RWPE1 (cell line): Measurements from ENCODE around the gene MYH7.
"Not testable (repeated sequence)": the region's sequence is repeated elsewhere in the genome, so short reads cannot be mapped to it uniquely, and the experiment has no call there.

Experiments used
- CTCF ChIA-PET: fragments of 350-600 bp; sonication (Branson Sonifier 250); formaldehyde crosslinking; extraction: SDS; loops from one replicate; lab custom pipeline; 2021; lab: Yijun Ruan, JAX
- POLR2A ChIA-PET: fragments of 400-600 bp; formaldehyde crosslinking; extraction: SDS; loops from one replicate; lab custom pipeline; 2020; ENCODE audit warnings: antibody characterized with exemption; ENCODE audit not compliant: low non-redundant PET; lab: Yijun Ruan, JAX
- DNase-seq: peaks from one replicate; pipeline ENCODE4 v3.0.0; 2012; ENCODE audit warnings: low spot score
- H3K27ac ChIP-seq: fragments of 450-650 bp; 2 replicates; pipeline ENCODE4 v1.5.1; 2017
- TF ChIP-seq, protein P1 (sequence below): fragments of 450-650 bp; conservative IDR thresholded peaks from 2 replicates; pipeline ENCODE4 v1.5.1; 2017; ENCODE audit warnings: low read depth, mild to moderate bottlenecking

Gene MYH7

DNA sequence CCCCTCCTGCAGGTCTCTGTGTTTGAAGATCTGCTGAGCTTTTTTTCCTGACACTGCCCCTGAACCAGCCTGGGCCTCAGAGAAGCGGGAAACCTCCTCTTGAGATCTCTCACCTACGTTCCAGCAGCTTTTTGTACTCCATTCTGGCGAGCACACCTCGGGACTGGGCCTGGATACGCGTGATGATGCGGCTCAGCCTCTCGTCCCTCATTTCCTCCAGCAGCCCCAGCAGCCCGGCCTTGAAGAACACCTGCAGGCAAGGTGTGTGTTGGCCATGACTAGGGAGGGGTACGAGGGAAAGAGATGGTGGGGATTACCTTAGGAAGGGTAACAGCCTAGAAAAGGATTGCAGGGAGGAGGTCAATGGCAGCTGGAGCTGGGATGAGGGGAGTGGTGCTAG is 10.3 kb downstream of the MYH7 start:
- DNase-seq = no peak
- CTCF ChIA-PET = no interaction called here
- POLR2A ChIA-PET = no interaction called here
- no peak overlapping the region for H3K27ac ChIP-seq
- TF ChIP-seq, protein P1, sequence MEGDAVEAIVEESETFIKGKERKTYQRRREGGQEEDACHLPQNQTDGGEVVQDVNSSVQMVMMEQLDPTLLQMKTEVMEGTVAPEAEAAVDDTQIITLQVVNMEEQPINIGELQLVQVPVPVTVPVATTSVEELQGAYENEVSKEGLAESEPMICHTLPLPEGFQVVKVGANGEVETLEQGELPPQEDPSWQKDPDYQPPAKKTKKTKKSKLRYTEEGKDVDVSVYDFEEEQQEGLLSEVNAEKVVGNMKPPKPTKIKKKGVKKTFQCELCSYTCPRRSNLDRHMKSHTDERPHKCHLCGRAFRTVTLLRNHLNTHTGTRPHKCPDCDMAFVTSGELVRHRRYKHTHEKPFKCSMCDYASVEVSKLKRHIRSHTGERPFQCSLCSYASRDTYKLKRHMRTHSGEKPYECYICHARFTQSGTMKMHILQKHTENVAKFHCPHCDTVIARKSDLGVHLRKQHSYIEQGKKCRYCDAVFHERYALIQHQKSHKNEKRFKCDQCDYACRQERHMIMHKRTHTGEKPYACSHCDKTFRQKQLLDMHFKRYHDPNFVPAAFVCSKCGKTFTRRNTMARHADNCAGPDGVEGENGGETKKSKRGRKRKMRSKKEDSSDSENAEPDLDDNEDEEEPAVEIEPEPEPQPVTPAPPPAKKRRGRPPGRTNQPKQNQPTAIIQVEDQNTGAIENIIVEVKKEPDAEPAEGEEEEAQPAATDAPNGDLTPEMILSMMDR = no peak

- POLR2A ChIA-PET = no interaction called here
- DNase-seq = no peak
- CTCF ChIA-PET = no interaction called here
- H3K27ac ChIP-seq = no peak overlapping the region
- TF ChIP-seq, protein P1 = no peak
These were observed 11.8 kb downstream of the MYH7 start for GRCh38 chr14:23423657-23424056.

DNA sequence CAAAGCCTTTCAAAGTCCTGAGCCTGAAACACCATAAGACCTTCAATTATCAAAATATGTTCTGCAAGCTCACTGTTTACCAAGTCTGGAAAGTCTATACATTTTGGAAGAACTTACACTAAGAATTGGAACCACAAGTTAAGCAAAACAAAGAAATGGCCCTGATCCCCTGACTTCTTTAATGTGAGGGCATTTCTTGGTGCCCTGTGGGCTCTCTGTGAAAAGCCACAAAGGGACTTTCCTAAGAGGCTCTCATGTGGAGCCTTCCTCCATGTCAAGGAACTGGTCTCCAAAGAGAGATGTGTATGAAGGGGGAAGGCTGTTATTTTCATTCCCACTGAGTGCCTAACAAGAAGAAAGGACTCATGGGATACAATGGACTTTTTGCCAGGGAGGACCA is 13.9 kb downstream of the MYH7 start:
- TF ChIP-seq, protein P1 = no peak
- POLR2A ChIA-PET = no interaction called here
- CTCF ChIA-PET = interaction anchor here (0.7 kb wide), 1 partner anchor 120 kb away, joined by 3 read pairs; no protein-coding TSS in a partner anchor
- DNase-seq = no peak
- H3K27ac ChIP-seq = no peak overlapping the region

- POLR2A ChIA-PET, CTCF ChIA-PET, H3K27ac ChIP-seq, DNase-seq: not testable (repeated sequence)
These were observed 15.8 kb downstream of the MYH7 start for GRCh38 chr14:23419646-23420045.

- CTCF ChIA-PET = interaction anchor here (0.6 kb wide), 2 partner anchors 36 to 49 kb away, joined by 4 read pairs; no protein-coding TSS in a partner anchor
- POLR2A ChIA-PET = no interaction called here
- DNase-seq = no peak
- TF ChIP-seq, protein P1 = no peak
- no peak overlapping the region for H3K27ac ChIP-seq
These were observed 17.4 kb downstream of the MYH7 start for GRCh38 chr14:23418021-23418420.

GRCh38 chr14:23417269-23417668 is 18.2 kb downstream of the MYH7 start:
- CTCF ChIA-PET = interaction anchor here (0.6 kb wide), 1 partner anchor 49 kb away, joined by 4 read pairs; no protein-coding TSS in a partner anchor
- H3K27ac ChIP-seq, DNase-seq, POLR2A ChIA-PET: not testable (repeated sequence)

DNA sequence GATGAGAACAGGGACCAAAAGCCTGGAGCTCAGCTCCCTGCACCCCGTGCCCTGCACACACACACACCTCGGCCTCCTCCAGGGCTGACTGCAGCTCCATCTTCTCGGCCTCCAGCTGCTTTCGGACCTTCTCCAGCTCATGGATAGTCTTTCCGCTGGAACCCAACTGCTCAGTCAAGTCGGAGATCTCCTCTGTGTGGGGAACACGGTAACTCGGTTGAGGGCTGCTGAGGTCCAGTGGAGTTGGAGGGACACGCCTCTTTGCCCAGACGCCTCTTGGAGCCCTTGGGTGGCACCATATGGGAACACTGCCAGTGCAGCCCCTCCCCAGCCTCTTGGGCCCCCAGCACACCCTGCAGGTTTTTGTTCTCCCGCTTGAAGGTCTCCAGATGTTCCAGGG is 18.7 kb downstream of the MYH7 start:
- DNase-seq = no peak
- POLR2A ChIA-PET = no interaction called here
- TF ChIP-seq, protein P1 = no peak
- CTCF ChIA-PET = interaction anchor here (0.6 kb wide), 1 partner anchor 10 kb away, joined by 3 read pairs; no protein-coding TSS in a partner anchor
- H3K27ac ChIP-seq = no peak overlapping the region
